Fibroblast of villous mesenchyme (primary cell): ENCODE measurements around the gene KRTAP10-1. TPM values are rescaled to one million over a fixed set of nuclear protein-coding genes. Genes with fewer than 3 reads are reported as not detected.
"Not testable (repeated sequence)": the region's sequence is repeated elsewhere in the genome, so short reads cannot be mapped to it uniquely, and the experiment has no call there.

Experiments
- DNase-seq: peaks from one replicate; pipeline ENCODE4 v3.0.0-alpha.2; 2010; ENCODE audit warnings: low read depth
- H3K4me3 ChIP-seq: 2 replicates; pipeline ENCODE4 v1.5.1; 2011; ENCODE audit warnings: low read depth, mild to moderate bottlenecking, low read length
- CTCF ChIP-seq: IDR thresholded peaks from 2 replicates; pipeline ENCODE4 v1.5.1; 2012; ENCODE audit warnings: low read depth, mild to moderate bottlenecking, low read length; ENCODE audit not compliant: insufficient read depth
- total RNA-seq: library from RNA; depleted of rRNA; stranded (reverse); fragments of >200 nt; gene quantifications from 2 replicates; pipeline ENCODE4 v1.2.3, GENCODE V29; 2012

The KRTAP10-1 gene
- total RNA-seq, 1 donor: not detected

DNA sequence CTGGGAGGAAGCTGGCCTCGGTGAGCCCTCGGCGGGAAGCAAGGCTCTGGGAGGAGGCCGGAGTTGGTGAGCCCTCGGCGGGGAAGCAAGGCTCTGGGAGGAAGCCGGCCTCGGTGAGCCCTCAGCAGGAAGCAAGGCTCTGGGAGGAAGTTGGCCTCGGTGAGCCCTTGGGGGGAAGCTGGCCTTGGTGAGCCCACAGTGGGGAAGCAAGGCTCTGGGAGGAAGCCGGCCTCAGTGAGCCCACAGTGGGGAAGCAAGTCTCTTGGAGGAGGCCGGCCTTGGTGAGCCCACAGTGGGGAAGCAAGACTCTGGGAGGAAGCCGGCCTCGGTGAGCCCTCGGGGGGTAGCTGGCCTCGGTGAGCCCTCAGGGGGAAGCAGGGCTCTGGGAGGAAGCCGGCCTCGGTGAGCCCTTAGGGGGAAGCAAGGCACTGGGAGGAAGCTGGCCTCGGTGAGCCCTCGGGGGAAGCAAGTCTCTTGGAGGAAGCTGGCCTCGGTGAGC, 36.0 kb downstream of the KRTAP10-1 start:
- H3K4me3 ChIP-seq: no peak overlapping the region
- no peak for DNase-seq
- no peak for TF ChIP-seq CTCF

DNA sequence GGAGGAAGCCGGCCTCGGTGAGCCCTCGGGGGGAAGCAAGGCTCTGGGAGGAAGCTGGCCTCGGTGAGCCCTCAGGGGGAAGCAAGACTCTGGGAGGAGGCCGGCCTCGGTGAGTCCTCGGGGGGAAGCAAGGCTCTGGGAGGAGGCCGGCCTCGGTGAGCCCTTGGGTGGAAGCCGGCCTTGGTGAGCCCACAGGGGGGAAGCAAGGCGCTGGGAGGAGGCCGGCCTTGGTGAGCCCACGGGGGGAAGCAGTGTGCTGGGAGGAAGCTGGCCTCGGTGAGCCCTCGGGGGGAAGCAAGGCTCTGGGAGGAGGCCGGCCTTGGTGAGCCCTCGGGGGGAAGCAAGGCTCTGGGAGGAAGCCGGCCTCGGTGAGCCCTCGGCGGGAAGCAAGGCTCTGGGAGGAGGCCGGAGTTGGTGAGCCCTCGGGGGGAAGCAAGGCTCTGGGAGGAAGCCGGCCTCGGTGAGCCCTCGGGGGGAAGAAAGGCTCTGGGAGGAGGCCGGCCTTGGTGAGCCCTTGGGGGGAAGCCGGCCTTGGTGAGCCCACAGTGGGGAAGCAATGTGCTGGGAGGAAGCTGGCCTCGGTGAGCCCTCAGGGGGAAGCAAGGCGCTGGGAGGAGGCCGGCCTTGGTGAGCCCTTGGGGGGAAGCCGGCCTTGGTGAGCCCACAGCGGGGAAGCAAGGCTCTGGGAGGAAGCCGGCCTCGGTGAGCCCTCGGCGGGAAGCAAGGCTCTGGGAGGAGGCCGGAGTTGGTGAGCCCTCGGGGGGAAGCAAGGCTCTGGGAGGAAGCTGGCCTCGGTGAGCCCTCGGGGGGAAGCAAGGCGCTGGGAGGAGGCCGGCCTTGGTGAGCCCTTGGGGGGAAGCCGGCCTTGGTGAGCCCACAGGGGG, 36.7 kb downstream of the KRTAP10-1 start:
- not testable (repeated sequence) for H3K4me3 ChIP-seq, DNase-seq

DNA sequence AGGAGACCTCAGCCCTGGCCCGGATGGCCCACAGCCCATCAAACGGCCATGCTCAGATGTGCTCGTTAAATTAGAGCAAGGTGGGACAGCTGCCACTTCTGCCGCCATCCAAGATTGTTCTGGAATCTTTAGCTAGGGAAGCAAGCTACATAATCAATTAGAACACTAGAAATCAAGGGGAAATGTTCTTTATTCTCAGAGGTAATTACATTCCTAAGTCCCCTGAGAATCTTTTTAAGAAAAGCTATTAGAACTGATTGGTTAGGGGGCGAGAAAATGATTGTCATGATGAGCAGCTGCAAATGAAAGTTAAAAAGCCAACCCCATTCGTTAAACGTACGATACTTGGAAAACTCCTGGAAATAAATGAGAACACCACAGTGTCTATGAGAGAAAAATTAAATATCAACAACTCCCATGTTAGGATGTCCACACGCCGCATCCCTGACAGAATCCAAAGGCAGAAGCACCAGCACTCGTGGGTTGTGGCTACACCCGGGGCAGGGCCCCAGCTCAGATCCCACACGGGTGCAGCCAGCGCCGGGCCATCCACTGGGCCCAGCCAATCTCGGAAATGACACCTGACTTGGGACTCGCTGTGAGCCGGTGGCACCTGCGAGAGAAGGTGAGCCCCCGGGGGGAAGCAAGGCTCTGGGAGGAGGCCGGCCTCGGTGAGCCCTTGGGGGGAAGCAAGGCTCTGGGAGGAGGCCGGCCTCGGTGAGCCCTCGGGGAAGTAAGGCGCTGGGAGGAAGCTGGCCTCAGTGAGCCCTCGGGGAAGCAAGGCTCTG, 37.6 kb downstream of the KRTAP10-1 start:
- H3K4me3 ChIP-seq: no peak overlapping the region
- no peak for TF ChIP-seq CTCF
- DNase-seq: no peak

GRCh38 chr21:44500111-44500510, 39.9 kb downstream of the KRTAP10-1 start:
- no peak for TF ChIP-seq CTCF
- H3K4me3 ChIP-seq: no peak overlapping the region
- no peak for DNase-seq

DNA sequence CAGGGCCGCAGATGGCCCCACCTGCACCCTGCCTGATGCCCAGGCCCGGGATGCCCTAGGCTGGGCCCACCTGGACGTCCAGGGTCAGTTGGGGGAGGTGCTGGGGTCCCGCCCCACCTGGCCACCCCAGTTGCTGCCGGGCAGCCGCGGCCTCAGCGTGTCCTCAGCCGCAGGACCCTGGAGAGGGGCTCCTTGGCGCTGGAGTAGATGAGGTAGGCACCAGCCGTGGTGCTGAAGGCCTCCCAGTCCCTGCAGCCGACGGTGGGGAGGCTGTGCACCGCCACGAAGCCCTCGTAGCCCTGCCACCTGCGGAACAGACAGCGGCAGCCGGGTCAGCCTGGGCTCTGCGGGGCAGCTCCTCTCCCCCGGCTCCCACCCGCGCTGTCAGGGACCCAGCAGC, 40.4 kb downstream of the KRTAP10-1 start:
- no peak for TF ChIP-seq CTCF

DNA sequence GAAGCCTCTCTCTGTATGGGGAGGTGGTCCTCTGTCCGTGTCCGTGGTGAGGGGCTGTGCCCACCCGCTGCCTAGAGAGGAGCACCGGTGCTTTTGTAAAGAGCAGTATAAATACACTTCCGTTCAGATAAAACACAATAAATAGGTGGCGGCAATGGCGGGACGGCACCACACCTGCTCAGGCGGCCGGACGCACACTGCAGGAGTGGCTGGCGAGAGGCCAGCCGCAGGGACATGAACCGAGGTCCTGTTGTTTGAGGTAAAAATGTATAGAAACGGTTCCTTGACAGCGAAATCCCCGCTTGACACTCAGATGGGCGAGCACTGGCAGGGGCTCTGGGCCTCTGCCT, 40.8 kb downstream of the KRTAP10-1 start:
- TF ChIP-seq CTCF: no peak
- no peak for DNase-seq
- H3K4me3 ChIP-seq: no peak overlapping the region

More for the DNA sequence above, 40.4 kb downstream of the KRTAP10-1 start:
- no peak overlapping the region for H3K4me3 ChIP-seq
- no peak for DNase-seq

GRCh38 chr21:44498280-44499210, 41.5 kb downstream of the KRTAP10-1 start:
- no peak for TF ChIP-seq CTCF
- H3K4me3 ChIP-seq: no peak overlapping the region
- DNase-seq: no peak
